ENCODE data around the gene ATF7IP2. TPM values are rescaled to one million over a fixed set of nuclear protein-coding genes. Genes with fewer than 3 reads are reported as not detected.

The ATF7IP2 gene
- total RNA-seq, 5 donors from 2014 or later (not counting 1 experiment from before 2014, with no cell fraction given) = 49.1 to 97.1 (median 56.7) TPM

GRCh38 chr16:10531582-10531981, 145.7 kb downstream of the ATF7IP2 start:
- Mint-ChIP-seq H3K36me3 (no peaks in the 10 kb centered on the region), H3K27ac (no peak overlapping the region), H3K9me3 (no peaks in the 10 kb centered on the region), H3K27me3 (no peaks in the 10 kb centered on the region), H3K4me3 (no peak overlapping the region), H3K4me1 (no peaks in the 10 kb centered on the region)
- Histone ChIP-seq H3K9me3 (no peaks in the 10 kb centered on the region), H3K36me3 (ENCODE audit: control insufficient read depth in 2 of 2, extremely low read depth in 1 of 2, insufficient read depth in 1 of 2, low read length in 1 of 2) (no peaks in the 10 kb centered on the region), H3K4me1 (ENCODE audit: control insufficient read depth in 1 of 2, extremely low read depth in 1 of 2, insufficient read depth in 2 of 2, low read length in 2 of 2) (no peaks in the 10 kb centered on the region), H3K27me3 (replicated peaks in 1 of 2; ENCODE audit: control insufficient read depth in 2 of 2, extremely low read depth in 1 of 2, insufficient read depth in 2 of 2, low read length in 1 of 2) (peaks cover 0 to 3% of the 10 kb centered on the region in 2 experiments), H3K4me3 (ENCODE audit: control insufficient read depth in 1 of 2, extremely low read depth in 1 of 2, low read length in 1 of 2) (no peak overlapping the region), H3K27ac (ENCODE audit: low read length) (no peak overlapping the region)
- no peak for ATAC-seq (replicated peaks in 1 of 4)
- ChIA-PET CTCF (no interaction called here), POLR2A (no interaction called here)
- DNase-seq = no peak

Other genes starting within 250 kb of the ATF7IP2 start
- under 1 TPM in 1 of 5 donors, not detected in 4; 0.03 TPM for gene GRIN2A, start 203.6 kb upstream of the ATF7IP2 start, total RNA-seq
- gene EMP2, start 194.5 kb downstream of the ATF7IP2 start, total RNA-seq = under 1 TPM in 3 of 5 donors, not detected in 2; 0.30 to 0.98 (median 0.61) TPM

Data from T-cell (primary cell).